Trophoblast cell (in vitro differentiated cells and primary cell): ENCODE measurements around the gene IFNE. TPM values are rescaled to one million over a fixed set of nuclear protein-coding genes. Genes with fewer than 3 reads are reported as not detected.

Experiments
- DNase-seq, 2 donors: peaks; one replicate each; pipeline ENCODE4 v3.0.0-alpha.2; 2016
- H2AFZ ChIP-seq: 2 replicates; pipeline ENCODE4 v1.6.1; 2013; ENCODE audit warnings: low read length, moderate library complexity, mild to moderate bottlenecking; ENCODE audit not compliant: insufficient read depth, poor library complexity
- H2AK5ac ChIP-seq: 2 replicates; pipeline ENCODE4 v1.6.1; 2013; ENCODE audit warnings: mild to moderate bottlenecking, low read length
- H2BK120ac ChIP-seq: 2 replicates; pipeline ENCODE4 v1.6.1; 2013; ENCODE audit warnings: low read length, mild to moderate bottlenecking, moderate library complexity; ENCODE audit not compliant: insufficient read depth, poor library complexity
- H2BK12ac ChIP-seq: 2 replicates; pipeline ENCODE4 v1.6.1; 2013; ENCODE audit warnings: mild to moderate bottlenecking, low read length, moderate library complexity
- H2BK5ac ChIP-seq: 2 replicates; pipeline ENCODE4 v1.6.1; 2013; ENCODE audit warnings: low read length, low read depth, moderate library complexity, mild to moderate bottlenecking; ENCODE audit not compliant: poor library complexity
- H3K14ac ChIP-seq: 2 replicates; pipeline ENCODE4 v1.6.1; 2013; ENCODE audit warnings: mild to moderate bottlenecking, low read length
- H3K18ac ChIP-seq: 2 replicates; pipeline ENCODE4 v1.6.1; 2013; ENCODE audit warnings: mild to moderate bottlenecking, low read length
- H3K23ac ChIP-seq: 2 replicates; pipeline ENCODE4 v1.6.1; 2013; ENCODE audit warnings: low read length
- H3K27ac ChIP-seq: 2 replicates; pipeline ENCODE4 v1.5.1; 2013; ENCODE audit warnings: low read depth, mild to moderate bottlenecking, inconsistent platforms, low read length, moderate library complexity
- H3K27me3 ChIP-seq: 2 replicates; pipeline ENCODE4 v1.6.1; 2013; ENCODE audit warnings: inconsistent platforms, mild to moderate bottlenecking, low read length, moderate library complexity; ENCODE audit not compliant: insufficient read depth
- H3K36me3 ChIP-seq, 2 experiments: 1 replicate in 1 of 2; 2 replicates in 1 of 2; pipeline ENCODE4 v1.6.1; 2013; ENCODE audit warnings: low read length in 2 of 2, mild to moderate bottlenecking in 2 of 2, moderate library complexity in 1 of 2; ENCODE audit not compliant: insufficient read depth in 2 of 2, control insufficient read depth in 1 of 2
- H3K4ac ChIP-seq: 2 replicates; pipeline ENCODE4 v1.6.1; 2013; ENCODE audit warnings: low read depth, mild to moderate bottlenecking, low read length, moderate library complexity
- H3K4me1 ChIP-seq, 2 experiments: 1 replicate in 1 of 2; 2 replicates in 1 of 2; pipeline ENCODE4 v1.6.1; 2013; ENCODE audit warnings: low read length in 2 of 2, mild to moderate bottlenecking in 2 of 2, moderate library complexity in 1 of 2; ENCODE audit not compliant: insufficient read depth in 2 of 2, control insufficient read depth in 1 of 2
- H3K4me2 ChIP-seq: 2 replicates; pipeline ENCODE4 v1.6.1; 2013; ENCODE audit warnings: inconsistent platforms, mild to moderate bottlenecking, low read length, moderate library complexity
- H3K4me3 ChIP-seq: 2 replicates; pipeline ENCODE4 v1.5.1; 2013; ENCODE audit warnings: mild to moderate bottlenecking, low read depth, low read length, inconsistent platforms
- H3K79me1 ChIP-seq: one replicate; pipeline ENCODE4 v1.6.1; 2013; ENCODE audit warnings: low read length
- H3K79me2 ChIP-seq: 2 replicates; pipeline ENCODE4 v1.6.1; 2013; ENCODE audit warnings: low read length, mild to moderate bottlenecking; ENCODE audit not compliant: control insufficient read depth, insufficient read depth, poor library complexity
- H3K9ac ChIP-seq: 2 replicates; pipeline ENCODE4 v1.6.1; 2013; ENCODE audit warnings: mild to moderate bottlenecking, low read length
- H3K9me3 ChIP-seq: 2 replicates; pipeline ENCODE4 v1.6.1; 2013; ENCODE audit warnings: low read depth, mild to moderate bottlenecking, control low read depth, inconsistent platforms, low read length; ENCODE audit not compliant: insufficient read depth
- H4K12ac ChIP-seq: 2 replicates; pipeline ENCODE4 v1.6.1; 2013; ENCODE audit warnings: low read depth, mild to moderate bottlenecking, low read length, moderate library complexity
- H4K8ac ChIP-seq: 2 replicates; pipeline ENCODE4 v1.6.1; 2013; ENCODE audit warnings: low read depth, mild to moderate bottlenecking, low read length, moderate library complexity
- H4K91ac ChIP-seq: one replicate; pipeline ENCODE4 v1.6.1; 2013; ENCODE audit warnings: low read depth, mild to moderate bottlenecking, low read length, moderate library complexity
- WGBS: extraction: QIAGEN DNeasy Blood & Tissue Kit; methylation state at CpG from one replicate; pipeline ENCODE4 v1.1.7; 2013; ENCODE audit warnings: missing lambda C conversion rate; ENCODE audit not compliant: insufficient read length, insufficient coverage; ENCODE audit errors: extremely low coverage; 5-methylcytosine and 5-hydroxymethylcytosine counted together
- polyA plus RNA-seq: library from polyadenylated mRNA; stranded (reverse); fragments of 200-250 nt; gene quantifications from 2 replicates; pipeline ENCODE4 v1.2.3, GENCODE V29; 2013

IFNE gene, protein sequence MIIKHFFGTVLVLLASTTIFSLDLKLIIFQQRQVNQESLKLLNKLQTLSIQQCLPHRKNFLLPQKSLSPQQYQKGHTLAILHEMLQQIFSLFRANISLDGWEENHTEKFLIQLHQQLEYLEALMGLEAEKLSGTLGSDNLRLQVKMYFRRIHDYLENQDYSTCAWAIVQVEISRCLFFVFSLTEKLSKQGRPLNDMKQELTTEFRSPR
- 0.10 and 0.11 TPM in 2 replicates for polyA plus RNA-seq

DNA sequence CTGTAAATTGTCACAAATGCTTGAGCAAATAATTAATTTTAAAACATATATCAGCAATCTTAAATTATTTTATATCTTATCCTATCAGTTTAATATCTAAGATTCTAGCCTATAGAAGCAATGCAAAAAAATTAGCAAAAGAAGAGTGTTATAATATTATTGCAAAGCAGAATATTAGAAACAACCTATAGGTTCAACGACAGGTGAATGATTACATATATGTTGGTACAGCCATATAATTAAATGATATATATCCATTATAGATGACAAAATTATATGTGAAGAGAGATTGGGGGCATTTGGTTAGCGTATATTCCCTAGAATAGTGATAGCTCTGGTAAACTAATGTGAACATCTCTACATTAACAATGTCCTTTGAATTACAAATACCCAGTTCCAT is at the start of gene IFNE:
Gene IFNE (minus strand): TSS at position 101 of the 400 bp plus-strand sequence. CDS start 619 bp downstream, outside the sequence.
- no peak within 1 kb of the TSS for H3K23ac ChIP-seq
- no peak for DNase-seq

DNA sequence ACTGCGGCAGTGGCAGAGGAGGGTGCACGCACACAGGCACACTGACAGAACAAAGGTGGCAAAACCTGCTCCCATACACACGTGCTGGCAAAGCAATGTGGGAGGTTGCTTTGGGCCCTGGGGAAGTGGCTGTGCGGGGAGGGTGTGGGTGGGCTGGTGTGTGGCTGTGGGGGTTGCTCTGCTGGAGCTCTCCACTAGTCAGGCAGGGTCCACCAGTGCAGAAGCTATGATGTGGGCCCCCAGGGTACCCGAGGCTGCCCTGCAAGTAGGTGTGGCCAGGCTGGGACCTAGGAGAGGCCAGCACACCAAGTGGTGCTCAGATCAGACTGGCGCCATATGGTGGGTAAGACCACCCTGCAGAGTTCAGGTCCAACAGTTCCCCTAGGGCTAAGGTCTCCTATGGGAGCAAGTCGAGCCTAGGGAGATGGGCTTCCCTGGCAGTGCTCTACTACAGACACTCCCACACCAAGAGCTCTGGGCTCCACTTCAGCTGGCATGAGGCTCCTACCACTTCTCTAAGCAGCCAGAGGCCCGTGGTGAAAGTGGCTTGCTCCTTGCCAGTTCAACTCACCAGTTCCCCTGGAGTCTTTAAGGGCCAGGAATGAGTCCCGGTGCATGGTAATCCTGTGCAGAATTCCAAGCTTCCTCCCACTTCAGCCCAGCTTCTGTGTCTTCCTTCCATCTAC is 46.2 kb upstream of the IFNE start:
- no peak overlapping the region for H2AK5ac ChIP-seq
- H4K91ac ChIP-seq, result no peak overlapping the region
- H3K79me1 ChIP-seq, result no peaks in the 10 kb centered on the region
- no peak overlapping the region for H2BK5ac ChIP-seq
- H3K4me1 ChIP-seq, result no peaks in the 10 kb centered on the region
- H3K9me3 ChIP-seq, result no peaks in the 10 kb centered on the region
- no peak overlapping the region for H4K12ac ChIP-seq
- no CpG with 5 or more reads among the region's 9 CpGs for WGBS
- H3K14ac ChIP-seq, result no peak overlapping the region
- no peak overlapping the region for H2BK12ac ChIP-seq
- H3K79me2 ChIP-seq, result no peaks in the 10 kb centered on the region
- no peak overlapping the region for H3K4me3 ChIP-seq
- no peak overlapping the region for H3K23ac ChIP-seq
- no peak overlapping the region for H3K27ac ChIP-seq
- no peak overlapping the region for H4K8ac ChIP-seq
- H3K9ac ChIP-seq, result no peak overlapping the region
- H3K36me3 ChIP-seq, result peaks cover 9 to 11% of the 10 kb centered on the region in 2 experiments
- H3K18ac ChIP-seq, result no peak overlapping the region
- H2AFZ ChIP-seq, result no peak overlapping the region
- H2BK120ac ChIP-seq, result no peak overlapping the region
- H3K4ac ChIP-seq, result no peak overlapping the region
- no peaks in the 10 kb centered on the region for H3K27me3 ChIP-seq
- DNase-seq, result no peak
- H3K4me2 ChIP-seq, result no peak overlapping the region

More for the DNA sequence above, at the start of gene IFNE:
- Histone ChIP-seq H3K9ac (no peak within 1 kb of the TSS), H3K4me3 (no peak within 1 kb of the TSS), H4K91ac (no peak within 1 kb of the TSS), H2AK5ac (no peak within 1 kb of the TSS), H3K4me2 (no peak within 1 kb of the TSS), H3K79me1 (no peaks in the 10 kb centered on the region), H3K9me3 (no peaks in the 10 kb centered on the region), H2BK12ac (no peak within 1 kb of the TSS), H3K4ac (no peak within 1 kb of the TSS), H2BK5ac (no peak within 1 kb of the TSS), H4K12ac (no peak within 1 kb of the TSS), H2BK120ac (no peak within 1 kb of the TSS), H3K79me2 (no peaks in the 10 kb centered on the region), H3K36me3 (no peaks in the 10 kb centered on the region), H3K18ac (no peak within 1 kb of the TSS), H4K8ac (no peak within 1 kb of the TSS), H3K14ac (no peak within 1 kb of the TSS), H3K27me3 (no peaks in the 10 kb centered on the region), H3K4me1 (peaks cover 2 to 4% of the 10 kb centered on the region in 2 experiments), H3K27ac (no peak within 1 kb of the TSS), H2AFZ (no peak within 1 kb of the TSS)
- WGBS, result no CpG with 5 or more reads among the region's 2 CpGs

DNA sequence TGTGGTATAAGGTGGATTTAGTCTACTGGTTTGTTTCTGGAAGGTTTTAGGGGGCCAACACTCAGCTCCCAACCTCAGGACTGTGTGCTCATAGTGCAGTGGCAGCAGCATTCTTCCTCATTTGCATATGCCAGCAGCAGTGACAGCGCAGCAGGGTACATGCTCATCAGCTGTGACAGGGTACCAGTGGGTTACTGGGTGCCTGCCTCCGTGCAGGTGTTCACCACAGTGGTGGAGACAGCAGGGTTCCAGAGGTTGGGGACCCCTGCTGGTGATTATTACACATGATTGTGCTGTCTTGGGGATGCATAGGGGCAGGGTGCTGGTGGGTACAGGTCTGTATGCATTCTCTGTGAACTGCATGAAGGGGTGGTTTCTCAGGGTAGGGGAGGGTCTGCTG is 45.5 kb upstream of the IFNE start:
- no peak overlapping the region for H4K91ac ChIP-seq
- WGBS, result no CpG with 5 or more reads among the region's 2 CpGs
- H3K27me3 ChIP-seq, result no peaks in the 10 kb centered on the region
- H3K79me2 ChIP-seq, result no peaks in the 10 kb centered on the region
- H2BK120ac ChIP-seq, result no peak overlapping the region
- no peak overlapping the region for H3K9ac ChIP-seq
- peaks cover 9 to 11% of the 10 kb centered on the region in 2 experiments for H3K36me3 ChIP-seq
- H4K12ac ChIP-seq, result no peak overlapping the region
- no peak for DNase-seq
- no peak overlapping the region for H3K4me3 ChIP-seq
- no peak overlapping the region for H3K14ac ChIP-seq
- no peaks in the 10 kb centered on the region for H3K9me3 ChIP-seq
- H2BK5ac ChIP-seq, result no peak overlapping the region
- no peak overlapping the region for H3K27ac ChIP-seq
- H2AK5ac ChIP-seq, result no peak overlapping the region
- no peak overlapping the region for H2BK12ac ChIP-seq
- H3K4me1 ChIP-seq, result no peaks in the 10 kb centered on the region
- H3K79me1 ChIP-seq, result no peaks in the 10 kb centered on the region
- no peak overlapping the region for H3K23ac ChIP-seq
- H3K18ac ChIP-seq, result no peak overlapping the region
- no peak overlapping the region for H2AFZ ChIP-seq
- no peak overlapping the region for H4K8ac ChIP-seq
- H3K4me2 ChIP-seq, result no peak overlapping the region
- H3K4ac ChIP-seq, result no peak overlapping the region

DNA sequence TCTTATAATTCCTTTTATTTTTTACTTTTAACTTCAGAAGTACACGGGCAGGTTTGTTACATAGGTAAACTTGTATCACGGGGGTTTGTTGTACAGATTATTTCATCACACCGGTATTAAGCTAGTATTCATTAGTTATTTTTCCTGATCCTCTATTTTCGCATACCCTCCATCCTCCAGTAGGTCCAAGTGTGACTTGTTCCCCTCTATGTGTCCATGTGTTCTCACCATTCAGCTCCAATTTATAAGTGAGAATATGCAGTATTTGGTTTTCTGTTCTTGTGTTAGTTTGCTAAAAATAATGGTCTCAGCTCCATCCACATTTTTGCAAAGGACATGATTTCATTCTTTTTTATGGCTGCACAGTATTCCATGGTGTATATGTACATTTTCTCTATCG is 43.1 kb upstream of the IFNE start:
- Histone ChIP-seq H3K14ac (no peak overlapping the region), H3K4me1 (no peaks in the 10 kb centered on the region), H3K27me3 (no peaks in the 10 kb centered on the region), H3K9ac (no peak overlapping the region), H4K12ac (no peak overlapping the region), H2AFZ (no peak overlapping the region), H3K4ac (no peak overlapping the region), H3K18ac (no peak overlapping the region), H2BK12ac (no peak overlapping the region), H3K4me3 (no peak overlapping the region), H3K9me3 (no peaks in the 10 kb centered on the region), H2BK5ac (no peak overlapping the region), H3K79me1 (no peaks in the 10 kb centered on the region), H3K23ac (no peak overlapping the region), H2BK120ac (no peak overlapping the region), H4K91ac (no peak overlapping the region), H3K4me2 (no peak overlapping the region), H2AK5ac (no peak overlapping the region), H3K27ac (no peak overlapping the region), H4K8ac (no peak overlapping the region), H3K36me3 (peaks cover 9 to 11% of the 10 kb centered on the region in 2 experiments), H3K79me2 (no peaks in the 10 kb centered on the region)
- no CpG with 5 or more reads among the region's 5 CpGs for WGBS
- no peak for DNase-seq
